Uterus (tissue), 4 donors: ENCODE measurements around the gene PKD2. TPM values are rescaled to one million over a fixed set of nuclear protein-coding genes. Genes with fewer than 3 reads are reported as not detected.

Source experiments
- DNase-seq, 2 donors: peaks; one replicate each; pipeline ENCODE4 v3.0.0-alpha.2; 2019 to 2020
- H3K27ac ChIP-seq, 2 donors: fragments of 200-600 bp; sonication (generic); 1 replicate in 1 of 2; 2 replicates in 1 of 2; pipeline ENCODE4 v1.5.1; 2016 to 2018
- H3K27me3 ChIP-seq, 2 donors: fragments of 200-600 bp; sonication (generic); one replicate each; pipeline ENCODE4 v1.5.1; 2018 to 2019; ENCODE audit warnings: control low read depth in 1 of 2
- H3K36me3 ChIP-seq, 2 donors: fragments of 200-600 bp; sonication (generic); one replicate each; pipeline ENCODE4 v1.5.1; 2019; ENCODE audit warnings: control low read depth in 1 of 2
- H3K4me1 ChIP-seq, 2 donors: fragments of 200-600 bp; sonication (generic); one replicate each; pipeline ENCODE4 v1.5.1; 2018 to 2019; ENCODE audit warnings: control low read depth in 1 of 2
- H3K4me3 ChIP-seq, 2 donors: fragments of 200-600 bp; sonication (generic); 1 replicate in 1 of 2; 2 replicates in 1 of 2; pipeline ENCODE4 v1.5.1; 2018 to 2019; ENCODE audit warnings: mild to moderate bottlenecking in 1 of 2
- H3K9me3 ChIP-seq, 2 donors: fragments of 200-600 bp; sonication (generic); one replicate each; pipeline ENCODE4 v1.5.1; 2019; ENCODE audit warnings: control low read depth in 1 of 2
- POLR2A ChIP-seq, 2 donors: fragments of 450-650 bp; IDR thresholded peaks; one replicate each; pipeline ENCODE4 v1.6.1; 2016; ENCODE audit warnings: antibody characterized with exemption in 2 of 2, mild to moderate bottlenecking in 1 of 2, moderate library complexity in 1 of 2
- intact Hi-C: fragments of 100-400 bp; cut with DNase I; formaldehyde crosslinking; loops from one replicate; pipeline ENCODE4 v1.15.1; 2023; ENCODE audit warnings: low total_unique reads
- total RNA-seq, 4 donors: library from RNA; depleted of rRNA in 3 of 4; stranded (reverse); fragments of >200 nt in 3 of 4; gene quantifications; one replicate each; pipeline versions ENCODE4 v1.1.0 to v1.2.4, GENCODE V29; 2014 to 2023
- TF ChIP-seq, protein P1 (sequence below), 4 experiments: fragments of 200-600 bp in 2 of 4; fragments of 450-650 bp in 2 of 4; sonication (generic) in 2 of 4; IDR thresholded peaks; one replicate each; pipeline ENCODE4 v1.5.1; 2016 to 2019; ENCODE audit warnings: antibody characterized with exemption in 4 of 4, mild to moderate bottlenecking in 2 of 4, moderate library complexity in 1 of 4
- donor health status: DM: yes; HTN: yes; CAD: no.

Gene PKD2
- total RNA-seq, 4 donors from 2014 or later: 129 to 190 (median 134) TPM

DNA sequence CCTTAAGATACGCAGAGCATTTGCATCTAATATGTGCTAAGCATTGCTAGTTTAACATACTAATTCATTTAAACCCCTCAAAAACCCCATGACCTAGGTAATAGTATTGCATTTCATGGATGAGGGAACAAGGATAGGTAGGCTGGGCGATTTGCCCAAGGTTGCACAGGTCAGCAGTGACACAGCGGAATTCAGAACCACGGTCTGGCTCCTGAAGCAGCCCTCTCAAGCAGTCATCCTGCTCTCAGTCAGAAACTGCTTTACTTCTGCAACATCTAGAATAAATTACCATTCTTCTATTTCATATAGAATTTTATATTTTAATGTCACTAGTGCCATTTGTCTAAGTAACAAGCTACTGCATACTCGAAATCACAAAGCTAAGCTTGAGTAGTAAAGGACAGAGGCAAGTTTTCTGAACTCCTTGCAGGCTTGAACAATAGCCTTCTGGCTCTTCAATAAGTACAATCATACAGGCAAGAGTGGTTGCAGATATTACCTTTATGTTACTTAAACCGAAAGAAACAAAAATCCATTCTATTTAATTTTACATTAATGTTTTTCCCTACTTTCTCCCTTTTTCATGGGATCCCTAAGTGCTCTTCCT lies 32.5 kb upstream of the PKD2 start:
- no peaks in the 10 kb centered on the region for H3K36me3 ChIP-seq
- TF ChIP-seq, protein P1, sequence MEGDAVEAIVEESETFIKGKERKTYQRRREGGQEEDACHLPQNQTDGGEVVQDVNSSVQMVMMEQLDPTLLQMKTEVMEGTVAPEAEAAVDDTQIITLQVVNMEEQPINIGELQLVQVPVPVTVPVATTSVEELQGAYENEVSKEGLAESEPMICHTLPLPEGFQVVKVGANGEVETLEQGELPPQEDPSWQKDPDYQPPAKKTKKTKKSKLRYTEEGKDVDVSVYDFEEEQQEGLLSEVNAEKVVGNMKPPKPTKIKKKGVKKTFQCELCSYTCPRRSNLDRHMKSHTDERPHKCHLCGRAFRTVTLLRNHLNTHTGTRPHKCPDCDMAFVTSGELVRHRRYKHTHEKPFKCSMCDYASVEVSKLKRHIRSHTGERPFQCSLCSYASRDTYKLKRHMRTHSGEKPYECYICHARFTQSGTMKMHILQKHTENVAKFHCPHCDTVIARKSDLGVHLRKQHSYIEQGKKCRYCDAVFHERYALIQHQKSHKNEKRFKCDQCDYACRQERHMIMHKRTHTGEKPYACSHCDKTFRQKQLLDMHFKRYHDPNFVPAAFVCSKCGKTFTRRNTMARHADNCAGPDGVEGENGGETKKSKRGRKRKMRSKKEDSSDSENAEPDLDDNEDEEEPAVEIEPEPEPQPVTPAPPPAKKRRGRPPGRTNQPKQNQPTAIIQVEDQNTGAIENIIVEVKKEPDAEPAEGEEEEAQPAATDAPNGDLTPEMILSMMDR (IDR thresholded peaks at IDR 0.05): no peak
- no peak for TF ChIP-seq POLR2A (IDR thresholded peaks at IDR 0.05)
- no peaks in the 10 kb centered on the region for H3K9me3 ChIP-seq
- DNase-seq: no peak
- peaks cover 0 to 4% of the 10 kb centered on the region in 2 donors for H3K4me1 ChIP-seq
- no peaks in the 10 kb centered on the region for H3K27me3 ChIP-seq
- no peak overlapping the region for H3K4me3 ChIP-seq
- intact Hi-C loops: no loop called here
- H3K27ac ChIP-seq: no peak overlapping the region

DNA sequence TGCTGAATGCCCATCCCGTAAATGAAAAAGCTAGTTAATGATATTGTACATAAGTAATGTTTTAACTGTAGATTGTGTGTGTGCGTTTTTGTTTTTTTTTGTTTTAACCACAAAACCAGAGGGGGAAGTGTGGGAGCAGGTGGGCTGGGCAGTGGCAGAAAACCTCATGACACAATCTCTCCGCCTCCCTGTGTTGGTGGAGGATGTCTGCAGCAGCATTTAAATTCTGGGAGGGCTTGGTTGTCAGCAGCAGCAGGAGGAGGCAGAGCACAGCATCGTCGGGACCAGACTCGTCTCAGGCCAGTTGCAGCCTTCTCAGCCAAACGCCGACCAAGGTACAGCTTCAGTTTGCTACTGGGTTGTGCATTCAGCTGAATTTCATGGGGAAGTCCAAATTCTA lies 32.0 kb upstream of the PKD2 start, which contains the start of gene SPP1:
Gene SPP1 (plus strand): TSS at position 249 of the 400 bp plus-strand sequence. CDS start 1,182 bp downstream, outside the sequence.
- intact Hi-C loops: no loop called here
- Histone ChIP-seq H3K27me3 (no peaks in the 10 kb centered on the region), H3K9me3 (no peaks in the 10 kb centered on the region), H3K36me3 (no peaks in the 10 kb centered on the region), H3K4me1 (peaks cover 0 to 4% of the 10 kb centered on the region in 2 donors), H3K27ac (no peak within 1 kb of the TSS), H3K4me3 (no peak within 1 kb of the TSS)
- TF ChIP-seq, protein P1 (IDR thresholded peaks at IDR 0.05): no peak
- no peak for TF ChIP-seq POLR2A (IDR thresholded peaks at IDR 0.05)
- no peak for DNase-seq

DNA sequence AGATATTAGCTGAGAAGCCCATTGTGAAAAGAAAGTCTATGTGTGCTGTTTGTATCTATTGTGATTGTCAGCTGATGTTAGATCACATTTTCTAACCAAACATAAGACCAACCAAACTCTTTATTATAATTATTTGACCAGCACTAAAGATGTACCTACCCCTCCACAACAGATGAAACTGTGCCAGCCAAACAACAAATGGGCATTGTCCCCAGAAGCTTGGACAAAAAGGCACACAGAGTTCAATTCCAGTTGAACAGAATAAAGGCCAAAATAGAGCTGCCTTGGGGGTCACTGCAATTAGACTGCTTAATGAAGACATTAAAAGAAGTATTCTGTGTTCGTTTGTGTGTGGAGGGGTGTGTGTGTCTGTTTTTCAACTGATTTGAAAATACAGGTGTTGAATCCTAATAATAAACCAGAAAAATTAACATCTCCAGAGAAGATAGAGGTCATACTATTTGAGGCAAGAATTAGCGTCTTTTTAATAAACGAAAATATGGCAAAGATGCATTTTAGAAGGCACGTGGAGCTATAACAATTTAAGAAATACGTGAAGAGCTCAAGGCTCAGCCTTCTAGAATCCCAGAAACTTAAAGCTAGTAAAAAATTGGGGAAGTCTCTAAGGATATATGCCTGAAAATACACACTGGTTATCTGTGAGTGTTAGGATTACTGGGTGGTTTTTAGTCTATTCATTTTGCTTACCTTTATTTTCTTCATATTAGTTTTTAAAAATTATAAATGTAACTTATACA lies 29.7 kb upstream of the PKD2 start:
- H3K9me3 ChIP-seq: no peaks in the 10 kb centered on the region
- TF ChIP-seq, protein P1 (IDR thresholded peaks at IDR 0.05): no peak
- no peak for TF ChIP-seq POLR2A (IDR thresholded peaks at IDR 0.05)
- no peak overlapping the region for H3K27ac ChIP-seq
- no peaks in the 10 kb centered on the region for H3K36me3 ChIP-seq
- intact Hi-C loops: no loop called here
- H3K4me1 ChIP-seq: peaks cover 0 to 4% of the 10 kb centered on the region in 2 donors
- H3K4me3 ChIP-seq: no peak overlapping the region
- DNase-seq: no peak
- no peaks in the 10 kb centered on the region for H3K27me3 ChIP-seq

DNA sequence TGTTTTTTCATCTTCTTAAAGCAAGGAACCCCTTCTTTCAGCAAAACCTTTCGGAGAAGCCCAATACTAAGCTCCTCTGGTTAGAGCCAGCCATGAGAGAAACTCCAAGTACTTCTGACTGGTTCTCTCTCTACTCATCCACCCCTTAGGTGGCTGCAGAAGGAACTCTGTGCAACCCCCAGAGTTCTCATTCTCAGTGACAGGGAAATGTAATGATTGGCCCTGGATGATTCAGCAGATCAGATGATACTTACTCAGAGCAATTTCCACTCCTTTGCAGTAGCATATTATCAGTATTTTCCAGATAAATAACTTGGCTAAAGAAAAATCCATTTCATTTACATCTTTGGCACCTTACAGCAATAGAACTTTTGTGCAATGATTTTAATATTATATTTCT lies 28.8 kb upstream of the PKD2 start:
- Histone ChIP-seq H3K4me1 (peaks cover 0 to 4% of the 10 kb centered on the region in 2 donors), H3K9me3 (no peaks in the 10 kb centered on the region), H3K27ac (no peak overlapping the region), H3K27me3 (no peaks in the 10 kb centered on the region), H3K36me3 (no peaks in the 10 kb centered on the region), H3K4me3 (no peak overlapping the region)
- intact Hi-C loops: no loop called here
- TF ChIP-seq, protein P1 (IDR thresholded peaks at IDR 0.05): no peak
- TF ChIP-seq POLR2A (IDR thresholded peaks at IDR 0.05): no peak
- no peak for DNase-seq

DNA sequence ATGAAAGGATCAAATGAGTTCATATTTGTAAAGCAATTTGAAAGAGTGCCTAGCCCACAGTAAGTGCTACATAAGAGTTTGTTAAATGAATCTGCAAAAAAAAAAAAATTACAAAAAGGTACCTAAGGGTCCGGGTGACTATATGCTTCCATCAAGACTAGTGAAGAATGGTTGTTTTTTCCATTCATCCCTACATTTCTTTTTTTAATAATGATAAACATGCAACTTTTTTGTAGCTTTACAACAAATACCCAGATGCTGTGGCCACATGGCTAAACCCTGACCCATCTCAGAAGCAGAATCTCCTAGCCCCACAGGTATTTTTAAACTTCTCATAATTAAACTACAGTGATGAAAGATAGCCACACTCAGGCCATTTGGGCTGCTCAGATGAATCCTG lies 27.6 kb upstream of the PKD2 start:
- intact Hi-C loops: no loop called here
- Histone ChIP-seq H3K4me3 (no peak overlapping the region), H3K27ac (no peak overlapping the region), H3K27me3 (no peaks in the 10 kb centered on the region), H3K9me3 (no peaks in the 10 kb centered on the region), H3K4me1 (no peaks in the 10 kb centered on the region), H3K36me3 (no peaks in the 10 kb centered on the region)
- no peak for DNase-seq
- TF ChIP-seq POLR2A (IDR thresholded peaks at IDR 0.05): no peak
- TF ChIP-seq, protein P1 (IDR thresholded peaks at IDR 0.05): no peak
